PC-3 (cell line): Measurements from ENCODE around the gene KCNQ2.

ENCODE experiments used
- CTCF ChIP-seq: fragments of 300-600 bp; sonication (generic); conservative IDR thresholded peaks from 2 replicates; pipeline ENCODE4 v1.5.1; 2017; ENCODE audit warnings: antibody characterized with exemption, low read depth, mild to moderate bottlenecking, low read length
- EZH2 ChIP-seq: fragments of 300-600 bp; sonication (generic); IDR thresholded peaks from one replicate; pipeline ENCODE4 v1.6.1; 2017; ENCODE audit warnings: antibody characterized with exemption, mild to moderate bottlenecking, low read length; ENCODE audit not compliant: unreplicated experiment

DNA sequence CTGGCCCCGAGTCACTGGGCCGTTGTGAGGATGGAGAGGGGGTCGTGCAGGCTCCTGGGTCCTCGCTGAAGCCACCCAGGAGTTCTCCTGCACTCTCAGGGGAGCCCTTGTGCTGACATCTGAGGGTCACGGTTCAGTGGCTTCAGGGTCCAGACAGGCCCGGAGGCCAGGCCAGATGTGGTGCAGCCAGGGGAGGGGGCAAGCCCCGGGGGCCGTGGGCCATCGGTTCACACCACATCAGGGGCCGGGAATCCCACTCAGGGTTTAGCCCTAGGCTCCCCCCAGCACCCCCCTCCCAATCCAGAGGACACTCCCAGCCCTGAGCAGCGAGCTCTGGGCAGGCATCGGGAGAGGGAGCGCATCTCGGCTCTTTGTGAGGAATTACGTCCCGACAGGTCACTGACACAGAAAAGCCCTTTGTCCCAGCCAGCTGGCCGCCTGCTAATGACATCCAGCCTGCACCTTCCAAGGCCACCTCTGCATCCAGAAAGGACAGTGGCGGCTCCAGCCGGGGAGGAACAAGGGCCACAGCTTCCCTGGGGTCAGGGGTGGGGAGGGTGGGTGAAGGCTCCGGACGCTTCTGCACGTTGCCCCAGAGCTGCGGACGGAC is 104.9 kb downstream of the KCNQ2 start:
- TF ChIP-seq CTCF (no peak), EZH2 (no peak)
